HepG2 (cell line): ENCODE results near the gene EGFL8. TPM values are rescaled to one million over a fixed set of nuclear protein-coding genes. Genes with fewer than 3 reads are reported as not detected.

Experiments
- ATAC-seq: fragments of 200-7000 bp; cut with Tn5 transposase; 3 replicates; pipeline ENCODE4 v1.9.1; 2020; ENCODE audit warnings: mild to moderate bottlenecking, moderate library complexity
- BruUV-seq: library from RNA; stranded (reverse); fragments of 400-500 nt; replicated peaks from 2 replicates; lab custom pipeline; 2021; lab: Mats Ljungman, UMichigan
- CTCF ChIA-PET: fragments of 300-600 bp; formaldehyde crosslinking; extraction: SDS; loops from one replicate; lab custom pipeline; 2021; ENCODE audit warnings: low total read pairs, inconsistent platforms, low intra/inter-chr PET ratio; lab: Yijun Ruan, JAX
- POLR2A ChIA-PET: fragments of 350-600 bp; sonication (Branson Sonifier 250); formaldehyde crosslinking; loops from one replicate; lab custom pipeline; 2020; ENCODE audit warnings: antibody characterized with exemption, inconsistent platforms; lab: Yijun Ruan, JAX
- DNase-seq: peaks from one replicate; pipeline ENCODE4 v3.0.0-alpha.2; 2015; ENCODE audit warnings: low spot score
- FAIRE-seq: peaks from 3 replicates; lab custom pipeline; 2011; peaks lifted over from hg19 to GRCh38; lab: Jason Lieb, UNC
- H2AFZ ChIP-seq: one replicate; pipeline ENCODE4 v1.6.1; 2011; ENCODE audit warnings: low read length, inconsistent platforms
- H3K27ac ChIP-seq: fragments of 300-600 bp; 3 replicates; pipeline ENCODE4 v1.8.0; 2011; ENCODE audit warnings: mixed run types, mild to moderate bottlenecking, mixed read lengths, low read length, inconsistent platforms; ENCODE audit not compliant: insufficient read depth; ENCODE audit errors: extremely low read length
- H3K27me3 ChIP-seq, 2 experiments: fragments of 200-600 bp in 1 of 2; 2 replicates in 1 of 2; 3 replicates in 1 of 2; pipeline versions ENCODE4 v1.6.0 to v1.8.0; 2011; ENCODE audit warnings: low read length in 2 of 2, mild to moderate bottlenecking in 2 of 2, moderate library complexity in 2 of 2, inconsistent platforms in 1 of 2; ENCODE audit not compliant: insufficient read depth in 2 of 2, control insufficient read depth in 1 of 2
- H3K36me3 ChIP-seq, 2 experiments: fragments of 200-600 bp in 1 of 2; replicated peaks in 1 of 2; 2 replicates in 1 of 2; 3 replicates in 1 of 2; pipeline versions ENCODE4 v1.5.1 to v1.8.0; 2011; ENCODE audit warnings: low read length in 2 of 2, inconsistent platforms in 1 of 2; ENCODE audit not compliant: insufficient read depth in 2 of 2, control insufficient read depth in 1 of 2
- H3K4me1 ChIP-seq: 2 replicates; pipeline ENCODE4 v1.5.1; 2012; ENCODE audit warnings: low read length, inconsistent platforms; ENCODE audit not compliant: insufficient read depth
- H3K4me2 ChIP-seq: 2 replicates; pipeline ENCODE4 v1.6.0; 2011; ENCODE audit warnings: low read depth, low read length, inconsistent platforms
- H3K4me3 ChIP-seq, 3 experiments: fragments of 200-600 bp in 1 of 3; sonication (generic), shearing (Covaris generic) in 1 of 3; replicated peaks in 1 of 3; 2 replicates each; pipeline ENCODE4 v1.5.1; 2011 to 2016; ENCODE audit warnings: low read length in 3 of 3, inconsistent platforms in 2 of 3, low read depth in 2 of 3, mild to moderate bottlenecking in 2 of 3, control low read depth in 1 of 3, mixed read lengths in 1 of 3; ENCODE audit not compliant: insufficient read depth in 1 of 3
- H3K79me2 ChIP-seq: one replicate; pipeline ENCODE4 v1.6.1; 2011; ENCODE audit warnings: low read length, inconsistent platforms; ENCODE audit not compliant: insufficient read depth
- H3K9ac ChIP-seq: 2 replicates; pipeline ENCODE4 v1.6.0; 2011; ENCODE audit warnings: mild to moderate bottlenecking, low read depth, low read length, inconsistent platforms; ENCODE audit not compliant: insufficient read depth
- H3K9me3 ChIP-seq: 2 replicates; pipeline ENCODE4 v1.5.1; 2012; ENCODE audit warnings: mild to moderate bottlenecking, low read length
- H4K20me1 ChIP-seq: 2 replicates; pipeline ENCODE4 v1.6.0; 2011; ENCODE audit warnings: inconsistent platforms, mild to moderate bottlenecking, low read length, moderate library complexity; ENCODE audit not compliant: insufficient read depth
- HNRNPL ChIP-seq: fragments of 200-400 bp; formaldehyde crosslinking; IDR thresholded peaks from 2 replicates; pipeline ENCODE4 v1.6.1; 2017; ENCODE audit warnings: mild to moderate bottlenecking, low read depth, low read length
- IKZF4 ChIP-seq: sonication (generic); formaldehyde crosslinking; IDR thresholded peaks from 2 replicates; pipeline ENCODE4 v1.5.1; 2020; ENCODE audit warnings: borderline replicate concordance, mild to moderate bottlenecking, low read depth, missing genetic modification reagents; ENCODE audit errors: not compliant biosample characterization
- POLR2G ChIP-seq: fragments of 200-400 bp; formaldehyde crosslinking; IDR thresholded peaks from 2 replicates; pipeline ENCODE4 v1.6.1; 2018; ENCODE audit warnings: mild to moderate bottlenecking, low read depth, low read length, moderate library complexity
- RFX5 ChIP-seq: IDR thresholded peaks from 2 replicates; pipeline ENCODE4 v1.6.1; 2011; ENCODE audit warnings: low read depth, low read length, improper control_type of control experiment
- TAF1 ChIP-seq: sonication (generic); formaldehyde crosslinking; IDR thresholded peaks from 2 replicates; pipeline ENCODE4 v1.4.0; 2020; ENCODE audit warnings: missing genetic modification reagents
- ZNF160 ChIP-seq: sonication (generic); formaldehyde crosslinking; IDR thresholded peaks from 2 replicates; pipeline ENCODE4 v1.8.0; 2022; ENCODE audit warnings: mild to moderate bottlenecking, inconsistent platforms, missing genetic modification reagents
- ZNF652 ChIP-seq: IDR thresholded peaks from 2 replicates; pipeline ENCODE4 v1.6.1; 2016; ENCODE audit warnings: low read depth, borderline replicate concordance
- ZNF709 ChIP-seq: sonication (generic); formaldehyde crosslinking; IDR thresholded peaks from 2 replicates; pipeline ENCODE4 v1.5.0; 2020; ENCODE audit warnings: mild to moderate bottlenecking, missing genetic modification reagents
- WGBS: methylation state at CpG from one replicate; pipeline ENCODE4 v1.1.6; 2017; ENCODE audit warnings: low lambda C conversion rate; 5-methylcytosine and 5-hydroxymethylcytosine counted together
- in situ Hi-C: cut with HindIII; loops from 2 replicates; pipeline ENCODE4 v1.10.0; 2017; ENCODE audit warnings: low pct_unique_long_range_greater_than_20kb; ENCODE audit not compliant: extremely low pct_ligation_motif_present
- intact Hi-C: fragments of 100-400 bp; cut with micrococcal nuclease; formaldehyde crosslinking; loops from one replicate; pipeline ENCODE4 v1.10.0; 2022; ENCODE audit not compliant: unreplicated experiment
- polyA plus RNA-seq, 8 experiments: library from polyadenylated mRNA; depleted of rRNA in 3 of 8; stranded (reverse) in 7 of 8; unstranded in 1 of 8; fragments of >200 nt; fragmentation: Illumina TruSeq in 4 of 8; extraction: Trizol in 4 of 8; gene quantifications; 2 replicates each; pipeline versions ENCODE4 v1.2.1 to v1.2.3, GENCODE V29; 2011 to 2016; ENCODE audit warnings: low read depth in 4 of 8, missing spikeins in 1 of 8, mixed read lengths in 1 of 8; ENCODE audit not compliant: insufficient read depth in 1 of 8
- total RNA-seq, 5 experiments: library from RNA; depleted of rRNA; stranded (reverse); fragments of >200 nt; fragmentation: Illumina TruSeq; extraction: Trizol; gene quantifications; 2 replicates each; pipeline ENCODE4 v1.2.3, GENCODE V29; 2016; ENCODE audit warnings: low read depth in 1 of 5
- TF ChIP-seq, protein P1 (sequence below): sonication (generic); formaldehyde crosslinking; IDR thresholded peaks from 2 replicates; pipeline ENCODE4 v1.4.0; 2020; ENCODE audit warnings: mild to moderate bottlenecking, missing genetic modification reagents
- TF ChIP-seq, protein P2 (sequence below): sonication (generic); formaldehyde crosslinking; IDR thresholded peaks from 2 replicates; pipeline ENCODE4 v1.5.1; 2020; ENCODE audit warnings: mild to moderate bottlenecking, missing genetic modification reagents, moderate library complexity
- TF ChIP-seq, protein P3 (sequence below): sonication (generic); formaldehyde crosslinking; IDR thresholded peaks from 2 replicates; pipeline ENCODE4 v1.9.0; 2022; ENCODE audit warnings: missing genetic modification reagents, mild to moderate bottlenecking, borderline replicate concordance
- TF ChIP-seq, protein P4 (sequence below): sonication (generic); formaldehyde crosslinking; IDR thresholded peaks from 2 replicates; pipeline ENCODE4 v1.5.0; 2020; ENCODE audit warnings: mild to moderate bottlenecking, missing genetic modification reagents, moderate library complexity

Gene EGFL8
- total and polyA plus RNA-seq, 2 of the 13 experiments (the other 11 are each of a cell fraction or from before 2014, with no cell fraction given): 10.0 to 11.5 TPM

DNA sequence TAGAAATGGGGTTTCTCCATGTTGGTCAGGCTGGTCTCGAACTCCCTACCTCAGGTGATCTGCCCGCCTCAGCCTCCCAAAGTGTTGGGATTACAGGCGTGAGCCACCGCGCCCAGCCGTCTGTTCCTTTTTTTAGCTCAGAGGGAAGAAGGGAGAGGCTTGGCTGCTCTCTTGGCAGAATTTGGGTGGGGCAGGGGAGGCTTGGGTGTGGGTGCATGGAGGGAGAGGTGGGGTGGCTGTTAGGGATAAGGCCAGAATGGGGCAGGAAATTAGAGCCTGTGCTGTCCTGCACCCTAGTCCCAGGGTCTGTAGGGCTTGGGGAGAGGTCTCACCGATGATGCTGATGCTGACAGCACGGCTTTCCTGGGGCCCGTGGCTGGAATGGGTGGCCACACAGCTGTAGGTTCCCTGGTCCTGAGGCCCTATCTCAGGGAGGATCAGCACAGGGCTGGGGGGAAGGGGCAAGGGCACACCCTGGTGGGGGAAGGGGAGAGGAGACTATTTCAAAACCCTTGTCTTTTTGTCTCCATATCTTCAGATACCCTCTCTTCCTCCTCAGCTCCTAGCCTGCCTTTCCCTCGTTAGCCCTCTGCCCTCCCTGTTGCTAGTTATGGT is 17.6 kb downstream of the EGFL8 start (continued):
- no peak for TF ChIP-seq RFX5
- TF ChIP-seq, protein P1, sequence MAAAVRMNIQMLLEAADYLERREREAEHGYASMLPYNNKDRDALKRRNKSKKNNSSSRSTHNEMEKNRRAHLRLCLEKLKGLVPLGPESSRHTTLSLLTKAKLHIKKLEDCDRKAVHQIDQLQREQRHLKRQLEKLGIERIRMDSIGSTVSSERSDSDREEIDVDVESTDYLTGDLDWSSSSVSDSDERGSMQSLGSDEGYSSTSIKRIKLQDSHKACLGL (CRISPR knock-in tag): 0 out of 2 replicates have a peak, but pooled peaks have one; percentile 29
- TF ChIP-seq, protein P2, sequence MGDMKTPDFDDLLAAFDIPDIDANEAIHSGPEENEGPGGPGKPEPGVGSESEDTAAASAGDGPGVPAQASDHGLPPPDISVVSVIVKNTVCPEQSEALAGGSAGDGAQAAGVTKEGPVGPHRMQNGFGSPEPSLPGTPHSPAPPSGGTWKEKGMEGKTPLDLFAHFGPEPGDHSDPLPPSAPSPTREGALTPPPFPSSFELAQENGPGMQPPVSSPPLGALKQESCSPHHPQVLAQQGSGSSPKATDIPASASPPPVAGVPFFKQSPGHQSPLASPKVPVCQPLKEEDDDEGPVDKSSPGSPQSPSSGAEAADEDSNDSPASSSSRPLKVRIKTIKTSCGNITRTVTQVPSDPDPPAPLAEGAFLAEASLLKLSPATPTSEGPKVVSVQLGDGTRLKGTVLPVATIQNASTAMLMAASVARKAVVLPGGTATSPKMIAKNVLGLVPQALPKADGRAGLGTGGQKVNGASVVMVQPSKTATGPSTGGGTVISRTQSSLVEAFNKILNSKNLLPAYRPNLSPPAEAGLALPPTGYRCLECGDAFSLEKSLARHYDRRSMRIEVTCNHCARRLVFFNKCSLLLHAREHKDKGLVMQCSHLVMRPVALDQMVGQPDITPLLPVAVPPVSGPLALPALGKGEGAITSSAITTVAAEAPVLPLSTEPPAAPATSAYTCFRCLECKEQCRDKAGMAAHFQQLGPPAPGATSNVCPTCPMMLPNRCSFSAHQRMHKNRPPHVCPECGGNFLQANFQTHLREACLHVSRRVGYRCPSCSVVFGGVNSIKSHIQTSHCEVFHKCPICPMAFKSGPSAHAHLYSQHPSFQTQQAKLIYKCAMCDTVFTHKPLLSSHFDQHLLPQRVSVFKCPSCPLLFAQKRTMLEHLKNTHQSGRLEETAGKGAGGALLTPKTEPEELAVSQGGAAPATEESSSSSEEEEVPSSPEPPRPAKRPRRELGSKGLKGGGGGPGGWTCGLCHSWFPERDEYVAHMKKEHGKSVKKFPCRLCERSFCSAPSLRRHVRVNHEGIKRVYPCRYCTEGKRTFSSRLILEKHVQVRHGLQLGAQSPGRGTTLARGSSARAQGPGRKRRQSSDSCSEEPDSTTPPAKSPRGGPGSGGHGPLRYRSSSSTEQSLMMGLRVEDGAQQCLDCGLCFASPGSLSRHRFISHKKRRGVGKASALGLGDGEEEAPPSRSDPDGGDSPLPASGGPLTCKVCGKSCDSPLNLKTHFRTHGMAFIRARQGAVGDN (CRISPR knock-in tag): 0 out of 2 replicates have a peak, but pooled peaks have one; percentile 4

DNA sequence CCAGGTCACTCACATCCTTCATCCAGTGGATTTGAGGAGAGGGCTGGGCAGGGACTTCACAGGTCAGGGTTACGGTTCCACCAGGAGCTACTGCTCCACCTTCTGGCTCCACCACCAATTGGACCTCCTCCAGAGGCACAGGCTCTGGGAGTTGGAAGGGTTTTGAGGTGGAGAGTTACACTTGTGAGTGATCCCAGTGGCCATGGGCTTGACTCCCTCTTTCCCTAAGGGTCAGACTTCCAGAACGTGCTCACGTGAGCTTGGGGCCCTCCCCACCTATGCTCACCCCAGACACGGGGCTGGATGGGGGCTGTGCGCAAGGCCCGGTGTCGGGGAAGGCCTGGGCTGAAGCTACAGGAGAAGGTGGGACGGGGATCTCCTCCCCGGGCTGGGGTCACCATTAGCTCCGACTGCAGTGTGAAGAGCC is 18.2 kb downstream of the EGFL8 start:
- Histone ChIP-seq H3K9ac (no peak overlapping the region), H3K27me3 (no peaks in the 10 kb centered on the region), H3K4me3 (no peak overlapping the region), H3K4me2 (no peak overlapping the region), H2AFZ (no peak overlapping the region), H3K27ac (no peak overlapping the region), H4K20me1 (no peaks in the 10 kb centered on the region)
- CTCF ChIA-PET: no interaction called here
- no peak for TF ChIP-seq ZNF160 (CRISPR knock-in tag)
- TF ChIP-seq, protein P3, sequence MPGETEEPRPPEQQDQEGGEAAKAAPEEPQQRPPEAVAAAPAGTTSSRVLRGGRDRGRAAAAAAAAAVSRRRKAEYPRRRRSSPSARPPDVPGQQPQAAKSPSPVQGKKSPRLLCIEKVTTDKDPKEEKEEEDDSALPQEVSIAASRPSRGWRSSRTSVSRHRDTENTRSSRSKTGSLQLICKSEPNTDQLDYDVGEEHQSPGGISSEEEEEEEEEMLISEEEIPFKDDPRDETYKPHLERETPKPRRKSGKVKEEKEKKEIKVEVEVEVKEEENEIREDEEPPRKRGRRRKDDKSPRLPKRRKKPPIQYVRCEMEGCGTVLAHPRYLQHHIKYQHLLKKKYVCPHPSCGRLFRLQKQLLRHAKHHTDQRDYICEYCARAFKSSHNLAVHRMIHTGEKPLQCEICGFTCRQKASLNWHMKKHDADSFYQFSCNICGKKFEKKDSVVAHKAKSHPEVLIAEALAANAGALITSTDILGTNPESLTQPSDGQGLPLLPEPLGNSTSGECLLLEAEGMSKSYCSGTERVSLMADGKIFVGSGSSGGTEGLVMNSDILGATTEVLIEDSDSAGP (CRISPR knock-in tag): no peak
- TF ChIP-seq ZNF709 (CRISPR knock-in tag): no peak
- TF ChIP-seq, protein P4, sequence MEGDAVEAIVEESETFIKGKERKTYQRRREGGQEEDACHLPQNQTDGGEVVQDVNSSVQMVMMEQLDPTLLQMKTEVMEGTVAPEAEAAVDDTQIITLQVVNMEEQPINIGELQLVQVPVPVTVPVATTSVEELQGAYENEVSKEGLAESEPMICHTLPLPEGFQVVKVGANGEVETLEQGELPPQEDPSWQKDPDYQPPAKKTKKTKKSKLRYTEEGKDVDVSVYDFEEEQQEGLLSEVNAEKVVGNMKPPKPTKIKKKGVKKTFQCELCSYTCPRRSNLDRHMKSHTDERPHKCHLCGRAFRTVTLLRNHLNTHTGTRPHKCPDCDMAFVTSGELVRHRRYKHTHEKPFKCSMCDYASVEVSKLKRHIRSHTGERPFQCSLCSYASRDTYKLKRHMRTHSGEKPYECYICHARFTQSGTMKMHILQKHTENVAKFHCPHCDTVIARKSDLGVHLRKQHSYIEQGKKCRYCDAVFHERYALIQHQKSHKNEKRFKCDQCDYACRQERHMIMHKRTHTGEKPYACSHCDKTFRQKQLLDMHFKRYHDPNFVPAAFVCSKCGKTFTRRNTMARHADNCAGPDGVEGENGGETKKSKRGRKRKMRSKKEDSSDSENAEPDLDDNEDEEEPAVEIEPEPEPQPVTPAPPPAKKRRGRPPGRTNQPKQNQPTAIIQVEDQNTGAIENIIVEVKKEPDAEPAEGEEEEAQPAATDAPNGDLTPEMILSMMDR: peak; percentile 13; the same call in 1 of the 2 replicates
- no peak for TF ChIP-seq ZNF652 (CRISPR knock-in tag)
- TF ChIP-seq POLR2G: peak; percentile 29; the same call in 1 of the 2 replicates
- no peak for TF ChIP-seq IKZF4 (CRISPR knock-in tag)
- 0 out of 2 replicates have a peak, but pooled peaks have one; percentile 15 for TF ChIP-seq TAF1 (CRISPR knock-in tag)
- no peak for TF ChIP-seq HNRNPL
- TF ChIP-seq, all 625 proteins: peak for 3
- WGBS: 91% methylated on average over 10 of the region's 10 CpGs
- H3K79me2 ChIP-seq: peaks cover 20% of the 10 kb centered on the region
- H3K36me3 ChIP-seq: peaks cover 25 to 46% of the 10 kb centered on the region in 2 experiments
- no peak for ATAC-seq
- H3K4me1 ChIP-seq: peaks cover 15% of the 10 kb centered on the region
- intact Hi-C loops (no loop called here), in situ Hi-C loops (no loop called here)
- H3K9me3 ChIP-seq: no peaks in the 10 kb centered on the region
- no peak for DNase-seq
- POLR2A ChIA-PET: interaction anchor here (0.8 to 2.4 kb wide), 5 partner anchors 8 to 64 kb away, joined by 4 to 18 read pairs (median 4); partner anchors contain the start of genes ATF6B, GPSM3 and PBX2
- no TSS peak for BruUV-seq
- no peak for FAIRE-seq
